ENCODE results near the gene WDR72.
"Not testable (repeated sequence)": the region's sequence is repeated elsewhere in the genome, so short reads cannot be mapped to it uniquely, and the experiment has no call there.

The WDR72 gene

GRCh38 chr15:53590380-53590779 lies 169.1 kb downstream of the WDR72 start:
- DNase-seq (ENCODE audit: low spot score), result no peak

- DNase-seq (ENCODE audit: low spot score), result no peak
These were observed 169.9 kb downstream of the WDR72 start for GRCh38 chr15:53589520-53590057.

- DNase-seq (ENCODE audit: low spot score), result no peak
These were observed 170.7 kb downstream of the WDR72 start for GRCh38 chr15:53588773-53589172.

GRCh38 chr15:53586799-53587198 lies 172.7 kb downstream of the WDR72 start:
- no peak for DNase-seq (ENCODE audit: low spot score)

- DNase-seq (ENCODE audit: low spot score), result no peak
These were observed 177.9 kb downstream of the WDR72 start for GRCh38 chr15:53581513-53581912.

- DNase-seq (ENCODE audit: low spot score), result no peak
These were observed 179.1 kb downstream of the WDR72 start for GRCh38 chr15:53580366-53580765.

- DNase-seq (ENCODE audit: low spot score), result no peak
These were observed 182.6 kb downstream of the WDR72 start for GRCh38 chr15:53576841-53577240.

GRCh38 chr15:53573091-53573490 lies 186.4 kb downstream of the WDR72 start:
- DNase-seq (ENCODE audit: low spot score), result no peak

GRCh38 chr15:53569751-53570480 lies 189.5 kb downstream of the WDR72 start:
- DNase-seq (ENCODE audit: low spot score), result no peak

- DNase-seq (ENCODE audit: low spot score), result no peak
These were observed 192.6 kb downstream of the WDR72 start for GRCh38 chr15:53566912-53567311.

- no peak for DNase-seq (ENCODE audit: low spot score)
These were observed 193.7 kb downstream of the WDR72 start for GRCh38 chr15:53565721-53566120.

GRCh38 chr15:53564647-53565046 lies 194.8 kb downstream of the WDR72 start:
- DNase-seq (ENCODE audit: low spot score), result no peak

GRCh38 chr15:53563627-53564026 lies 195.8 kb downstream of the WDR72 start:
- no peak for DNase-seq (ENCODE audit: low spot score)

- DNase-seq (ENCODE audit: low spot score), result no peak
These were observed 199.8 kb downstream of the WDR72 start for GRCh38 chr15:53559364-53560277.

- no peak for DNase-seq (ENCODE audit: low spot score)
These were observed 201.1 kb downstream of the WDR72 start for GRCh38 chr15:53558384-53558783.

- DNase-seq (ENCODE audit: low spot score), result no peak
These were observed 204.2 kb downstream of the WDR72 start for GRCh38 chr15:53555226-53555625.

- no peak for DNase-seq (ENCODE audit: low spot score)
These were observed 209.7 kb downstream of the WDR72 start for GRCh38 chr15:53549697-53550305.

- DNase-seq (ENCODE audit: low spot score), result no peak
These were observed 211.2 kb downstream of the WDR72 start for GRCh38 chr15:53548236-53548635.

- DNase-seq (ENCODE audit: low spot score), result not testable (repeated sequence)
These were observed 218.7 kb downstream of the WDR72 start for GRCh38 chr15:53540626-53541300.

GRCh38 chr15:53539878-53540277 lies 219.6 kb downstream of the WDR72 start:
- no peak for DNase-seq (ENCODE audit: low spot score)

- no peak for DNase-seq (ENCODE audit: low spot score)
These were observed 222.9 kb downstream of the WDR72 start for GRCh38 chr15:53536479-53537120.
